Measurements from ENCODE around the gene BMP6.

Gene BMP6

GRCh38 chr6:7749478-7749877, 23.6 kb downstream of the BMP6 start:
- no peak for FAIRE-seq

- FAIRE-seq: no peak
These were observed 24.3 kb downstream of the BMP6 start for GRCh38 chr6:7750197-7750596.

DNA sequence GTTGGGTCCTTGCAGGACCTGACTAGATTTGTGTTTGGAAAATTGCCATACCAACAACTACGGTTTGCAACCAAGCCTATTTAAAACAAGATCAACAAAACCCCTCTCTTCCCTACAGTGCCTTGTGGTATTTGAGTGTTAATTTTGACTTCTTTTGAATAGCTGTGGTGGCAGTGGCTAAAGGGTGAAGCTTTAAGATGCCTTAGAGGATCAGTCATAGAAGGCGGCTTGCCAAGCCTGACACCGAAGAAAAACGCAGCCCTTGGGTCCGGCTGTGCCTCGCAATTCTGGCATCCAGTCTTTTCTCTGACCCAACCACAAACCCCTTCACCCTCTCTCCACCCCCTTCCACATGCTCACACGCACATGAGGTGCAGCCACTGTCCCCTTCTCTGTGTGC, 32.6 kb downstream of the BMP6 start:
- no peak for FAIRE-seq

DNA sequence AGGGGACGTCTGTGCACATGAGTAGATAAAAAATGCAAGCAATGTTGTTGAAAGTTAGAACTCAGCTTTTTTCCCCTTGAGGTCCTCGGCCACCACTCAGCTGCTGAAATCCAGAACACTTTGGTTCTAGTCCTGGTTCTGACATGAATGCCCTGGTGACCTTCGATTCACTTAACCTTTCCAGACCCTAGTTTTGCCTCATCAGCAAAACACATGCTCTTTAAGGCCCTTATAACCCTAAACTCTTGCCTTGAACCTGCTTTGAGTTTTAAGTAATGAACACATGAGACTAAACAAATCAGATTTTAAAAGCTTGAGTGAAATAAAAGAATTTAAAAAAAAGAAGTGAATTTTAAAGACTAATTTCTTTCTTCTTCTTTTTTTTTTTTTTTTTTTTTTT, 33.4 kb downstream of the BMP6 start:
- no peak for FAIRE-seq

DNA sequence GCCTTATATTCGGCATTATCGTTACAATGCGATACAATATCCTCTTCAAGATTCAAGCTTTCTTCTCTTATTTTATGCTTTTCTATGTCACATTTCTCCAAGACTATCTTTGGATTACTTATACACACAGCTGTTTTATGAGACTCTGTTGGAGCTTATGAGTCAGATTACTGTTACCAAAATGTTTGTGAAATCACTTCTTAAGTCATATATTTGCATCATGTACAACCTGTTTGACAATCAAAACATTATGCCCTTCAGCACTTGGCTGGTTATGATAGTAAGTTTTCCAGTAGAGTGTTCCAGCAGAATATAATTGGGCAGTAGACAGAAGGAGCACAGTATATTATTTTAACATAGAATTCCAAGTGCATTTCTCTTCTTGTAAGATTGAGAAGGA, 35.2 kb downstream of the BMP6 start:
- FAIRE-seq: no peak

GRCh38 chr6:7762760-7763159, 36.9 kb downstream of the BMP6 start:
- no peak for FAIRE-seq

- no peak for FAIRE-seq
These were observed 38.0 kb downstream of the BMP6 start for GRCh38 chr6:7763881-7764280.

DNA sequence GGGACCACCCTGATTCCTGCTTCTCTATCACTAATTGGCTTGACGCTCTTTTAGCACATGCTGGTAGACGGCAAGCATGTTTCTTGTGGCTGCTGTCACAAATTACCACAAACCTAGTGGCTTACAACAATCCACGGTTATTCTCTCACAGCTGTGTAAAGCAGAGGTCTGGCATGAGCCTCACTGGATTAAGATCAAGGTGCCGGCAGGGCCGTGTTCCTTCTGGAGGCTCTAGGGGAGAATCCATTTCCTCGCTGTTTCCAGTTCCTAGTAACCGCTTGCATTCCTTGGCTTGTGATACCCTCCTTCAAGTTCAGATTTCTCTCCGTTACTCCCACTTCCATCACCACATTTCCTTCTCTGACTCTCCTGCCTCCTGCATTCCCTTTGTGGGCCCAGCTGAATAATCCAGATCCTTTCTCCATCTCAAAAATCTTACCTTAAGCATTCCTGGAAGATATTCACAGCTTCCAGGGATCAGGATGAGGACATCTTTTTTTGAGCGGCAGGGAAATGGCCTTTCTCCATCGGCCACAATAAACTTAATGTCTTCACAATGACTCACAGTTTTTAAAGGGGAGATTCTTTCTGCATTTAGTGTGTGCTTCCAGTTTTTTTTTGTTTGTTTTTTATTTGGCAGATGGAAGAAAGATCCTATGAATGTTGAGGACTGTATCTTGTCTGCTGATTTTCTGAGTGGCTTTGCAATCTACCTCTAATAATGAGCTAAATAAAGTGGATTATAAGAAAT, 39.9 kb downstream of the BMP6 start:
- no peak for FAIRE-seq

DNA sequence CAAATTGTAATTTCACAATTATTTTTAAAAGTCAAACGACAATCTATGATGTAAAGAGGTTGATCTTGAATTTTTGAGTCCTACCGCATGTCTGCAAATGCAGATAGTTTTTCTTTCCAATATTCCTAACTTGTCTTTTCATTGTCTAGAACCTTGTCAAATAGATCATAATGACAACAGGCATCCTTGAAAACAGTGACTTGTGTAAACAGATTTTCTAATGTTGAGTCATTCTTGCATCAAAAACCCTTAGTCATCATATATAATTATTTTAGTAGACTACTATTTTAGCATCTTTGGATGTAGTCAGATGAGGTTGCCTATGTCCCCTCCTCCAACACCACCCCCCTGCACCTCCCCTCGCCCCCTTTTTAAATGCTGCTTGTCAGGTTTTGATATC, 43.8 kb downstream of the BMP6 start:
- FAIRE-seq: no peak

- FAIRE-seq: no peak
These were observed 44.2 kb downstream of the BMP6 start for GRCh38 chr6:7770111-7770510.

- FAIRE-seq: no peak
These were observed 44.7 kb downstream of the BMP6 start for GRCh38 chr6:7770601-7771000.

DNA sequence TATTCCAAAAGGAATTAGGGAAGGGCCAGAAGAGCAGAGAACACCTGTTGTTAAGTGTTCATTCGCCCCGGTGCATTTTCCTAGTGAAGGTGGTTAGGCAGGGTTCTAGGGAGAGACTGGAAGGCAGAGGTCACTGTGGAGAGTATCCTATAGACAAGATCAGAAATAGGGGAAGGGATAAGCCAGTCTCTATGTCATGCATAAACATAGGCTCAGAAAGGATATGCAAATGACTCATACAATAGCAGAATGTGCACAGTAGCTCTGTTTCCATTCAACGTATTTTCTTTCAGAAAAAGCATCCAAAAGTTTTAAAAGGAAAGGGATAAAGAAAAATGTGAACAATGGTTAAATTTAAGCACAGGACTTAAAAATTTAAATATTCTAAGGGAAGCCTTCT, 47.4 kb downstream of the BMP6 start:
- FAIRE-seq: no peak

DNA sequence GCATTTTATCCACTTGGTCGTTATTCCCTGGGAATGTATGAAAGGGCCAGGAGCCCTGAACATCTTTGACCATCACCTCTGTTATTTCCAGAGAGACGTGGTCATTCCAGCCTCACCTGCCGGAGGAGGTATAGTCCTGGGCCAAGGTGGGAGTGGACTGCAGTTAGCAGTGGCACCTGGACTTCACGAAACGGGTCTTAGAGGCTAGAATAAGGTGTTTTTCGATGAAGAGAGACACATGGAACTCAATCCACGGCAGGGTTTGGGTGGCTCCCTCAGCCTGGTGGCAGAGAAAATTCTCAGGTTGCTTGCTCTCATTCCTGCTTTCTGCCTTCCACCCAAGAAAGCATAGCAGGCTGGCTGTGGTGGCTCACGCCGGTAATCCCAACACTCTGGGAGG, 48.0 kb downstream of the BMP6 start:
- no peak for FAIRE-seq

GRCh38 chr6:7776509-7776908, 50.6 kb downstream of the BMP6 start:
- FAIRE-seq: no peak

GRCh38 chr6:7777074-7777473, 51.2 kb downstream of the BMP6 start:
- FAIRE-seq: no peak

DNA sequence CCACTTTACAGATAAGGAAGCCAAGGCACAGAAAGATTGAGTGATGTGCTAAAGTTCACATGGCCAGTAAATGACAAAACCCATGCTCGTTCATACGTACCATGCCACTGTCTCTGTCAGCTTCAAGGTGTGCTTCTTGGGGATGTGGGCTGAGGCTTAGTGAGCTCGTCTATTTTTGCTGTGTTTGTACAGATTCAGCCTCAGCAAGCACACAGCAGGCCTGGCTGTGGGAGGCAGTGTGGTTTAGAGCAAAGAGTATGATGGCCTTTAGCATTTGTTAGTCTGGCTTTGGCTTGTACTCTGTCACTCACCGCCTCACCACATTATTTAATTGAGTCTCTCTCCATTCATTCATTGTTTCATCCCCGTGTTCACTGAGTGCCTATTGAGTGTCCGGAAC, 55.3 kb downstream of the BMP6 start:
- FAIRE-seq: no peak

DNA sequence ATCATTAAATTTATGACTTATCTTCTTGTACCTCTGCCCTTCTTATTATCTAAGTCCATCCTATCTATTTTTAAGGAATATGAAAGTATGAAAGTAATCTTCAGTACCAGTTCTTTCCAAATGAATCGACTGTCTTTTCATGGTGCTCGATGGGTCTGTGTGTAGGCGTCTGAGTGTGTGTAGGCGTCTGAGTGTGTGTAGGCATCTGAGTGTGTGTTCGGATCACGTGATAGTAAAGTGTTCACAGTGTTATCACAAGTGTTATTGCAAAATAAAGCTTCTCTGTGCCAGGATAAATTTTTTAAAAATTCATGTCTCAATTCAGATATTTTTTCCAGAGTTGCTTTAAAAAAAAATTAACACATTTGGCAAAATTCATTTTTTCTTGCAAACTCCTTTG, 58.3 kb downstream of the BMP6 start:
- no peak for FAIRE-seq

DNA sequence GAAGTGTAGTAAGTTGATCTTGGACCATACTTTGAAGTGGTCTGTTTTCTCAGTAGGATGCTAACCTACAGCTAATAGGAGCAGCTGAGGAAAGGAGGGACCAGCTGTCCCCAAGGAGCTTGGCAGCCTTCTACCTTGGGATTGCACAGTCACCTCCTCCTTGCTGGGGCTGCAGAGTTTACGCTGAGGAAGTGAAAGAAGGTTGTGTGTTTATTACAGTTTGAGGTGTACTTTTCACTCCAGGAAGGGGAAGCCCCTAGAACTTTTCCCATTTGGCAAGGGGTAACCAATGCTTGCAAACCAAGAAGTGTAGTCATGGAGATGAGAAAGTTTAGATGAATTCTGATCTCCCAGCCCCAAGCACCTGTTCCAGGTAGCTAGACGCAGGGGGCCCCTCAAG, 58.8 kb downstream of the BMP6 start:
- no peak for FAIRE-seq

GRCh38 chr6:7785243-7786035, 59.5 kb downstream of the BMP6 start:
- no peak for FAIRE-seq

DNA sequence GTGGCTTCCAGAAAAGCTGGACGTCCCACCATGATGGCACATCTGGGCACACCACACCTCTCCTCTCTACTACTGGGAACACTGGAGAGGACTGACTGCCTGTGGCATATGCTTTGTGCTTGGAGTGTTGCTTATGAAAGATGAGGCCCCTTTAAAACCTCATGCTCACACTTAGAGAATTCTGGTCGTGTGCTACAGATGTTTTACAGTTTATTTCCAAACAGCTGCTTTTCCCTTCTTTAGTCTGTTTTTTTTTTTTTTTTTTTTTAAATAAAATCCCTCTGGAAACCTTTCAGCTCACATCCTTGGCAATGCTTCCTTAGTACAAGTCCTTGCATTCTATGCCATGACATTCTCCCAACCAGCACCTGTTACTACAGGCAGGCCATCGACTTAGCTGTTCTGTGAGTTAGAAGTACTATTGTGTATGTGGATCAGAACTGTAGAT, 60.3 kb downstream of the BMP6 start:
- FAIRE-seq: no peak

DNA sequence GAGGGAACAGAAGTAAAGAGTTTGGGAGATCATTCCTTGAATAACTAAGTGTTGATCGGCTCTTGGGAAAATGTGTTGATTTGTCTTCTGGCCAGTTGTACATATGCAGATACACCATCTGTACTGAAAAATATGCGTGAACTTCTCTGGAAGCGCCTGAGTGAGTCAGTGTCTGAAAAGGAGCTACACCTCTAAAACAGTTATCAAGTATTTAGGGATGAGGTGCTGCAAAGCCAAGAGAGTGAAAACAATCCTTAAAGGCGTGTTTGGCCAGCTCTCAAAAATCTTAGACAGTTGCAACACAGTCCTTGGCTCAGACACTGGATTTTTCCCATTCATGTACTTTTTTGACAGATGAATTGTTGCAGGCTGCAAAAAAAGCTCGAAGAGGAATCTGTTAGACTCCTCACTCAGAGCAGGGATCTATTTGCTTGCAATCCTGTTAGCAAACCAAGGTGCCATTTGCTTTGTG, 61.3 kb downstream of the BMP6 start:
- no peak for FAIRE-seq

DNA sequence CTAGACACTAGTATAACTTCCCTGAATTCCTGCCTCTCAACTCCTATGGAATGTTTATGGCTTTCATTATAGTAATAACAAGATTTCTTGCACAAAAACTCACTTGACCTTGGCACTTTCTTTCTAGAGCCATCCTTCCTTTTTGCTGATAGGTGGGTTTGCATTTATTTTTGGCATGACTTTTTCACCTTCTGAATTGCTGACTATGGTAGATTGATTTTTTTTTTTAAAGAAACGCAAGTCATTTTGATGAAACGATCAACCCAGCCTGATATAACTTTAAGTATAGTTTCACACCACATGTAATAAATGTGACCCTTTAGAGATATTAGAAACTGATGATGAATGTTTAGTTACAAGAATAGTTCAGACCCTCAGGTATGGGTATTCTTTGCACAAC, 61.8 kb downstream of the BMP6 start:
- FAIRE-seq: no peak

- no peak for FAIRE-seq
These were observed 68.6 kb downstream of the BMP6 start for GRCh38 chr6:7794509-7794908.

GRCh38 chr6:7797386-7797785, 71.5 kb downstream of the BMP6 start:
- FAIRE-seq: no peak
